ENCODE data around the gene TJP3. TPM values are rescaled to one million over a fixed set of nuclear protein-coding genes. Genes with fewer than 3 reads are reported as not detected.

TJP3 gene
- total and polyA plus RNA-seq, 2 donors from 2014 or later = 26.5 to 32.5 TPM

DNA sequence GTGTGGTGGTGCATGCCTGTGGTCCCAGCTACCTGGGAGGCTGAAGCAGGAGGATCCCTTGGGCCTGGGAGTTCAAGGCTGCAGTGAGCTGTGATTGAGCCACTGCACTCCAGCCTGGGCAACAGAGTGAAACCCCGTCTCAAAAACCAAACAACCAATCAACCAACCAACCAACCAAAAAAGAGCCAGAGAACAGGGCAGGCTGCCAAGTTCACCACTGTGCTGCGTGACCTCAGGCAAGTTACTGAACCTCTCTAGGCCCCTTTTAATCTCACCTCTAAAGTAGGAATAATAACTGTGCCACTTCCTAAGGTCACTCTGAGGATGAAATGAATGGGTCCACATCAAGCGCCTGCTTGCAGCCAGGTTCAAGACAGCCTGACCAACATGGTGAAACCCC lies 16.9 kb downstream of the TJP3 start:
- no peak overlapping the region for H3K27ac ChIP-seq (ENCODE audit: low read depth in 2 of 2, low read length in 2 of 2)
- no peak for DNase-seq
- H3K9ac ChIP-seq (ENCODE audit: low read length in 3 of 3) = no peak overlapping the region
- no peak for TF ChIP-seq CTCF (IDR thresholded peaks at IDR 0.05; ENCODE audit: borderline replicate concordance, extremely low read depth, insufficient read depth)
- no peaks in the 10 kb centered on the region for H3K27me3 ChIP-seq (ENCODE audit: control insufficient read depth, insufficient read depth, low read length)
- H3K4me3 ChIP-seq (ENCODE audit: low read length in 3 of 3) = no peak overlapping the region
- H3K4me1 ChIP-seq (ENCODE audit: control insufficient read depth in 2 of 3, insufficient read depth in 2 of 3, low read depth in 1 of 3, low read length in 3 of 3) = peaks cover 0 to 5% (median 3%) of the 10 kb centered on the region in 3 donors
- intact Hi-C loops (cut with DNase I) = no loop called here
- H3K36me3 ChIP-seq (ENCODE audit: control insufficient read depth in 2 of 3, insufficient read depth in 3 of 3, low read length in 3 of 3) = no peaks in the 10 kb centered on the region
- H3K9me3 ChIP-seq (ENCODE audit: control insufficient read depth in 2 of 3, insufficient read depth in 1 of 3, low read length in 3 of 3) = no peaks in the 10 kb centered on the region
- no peak for FAIRE-seq

DNA sequence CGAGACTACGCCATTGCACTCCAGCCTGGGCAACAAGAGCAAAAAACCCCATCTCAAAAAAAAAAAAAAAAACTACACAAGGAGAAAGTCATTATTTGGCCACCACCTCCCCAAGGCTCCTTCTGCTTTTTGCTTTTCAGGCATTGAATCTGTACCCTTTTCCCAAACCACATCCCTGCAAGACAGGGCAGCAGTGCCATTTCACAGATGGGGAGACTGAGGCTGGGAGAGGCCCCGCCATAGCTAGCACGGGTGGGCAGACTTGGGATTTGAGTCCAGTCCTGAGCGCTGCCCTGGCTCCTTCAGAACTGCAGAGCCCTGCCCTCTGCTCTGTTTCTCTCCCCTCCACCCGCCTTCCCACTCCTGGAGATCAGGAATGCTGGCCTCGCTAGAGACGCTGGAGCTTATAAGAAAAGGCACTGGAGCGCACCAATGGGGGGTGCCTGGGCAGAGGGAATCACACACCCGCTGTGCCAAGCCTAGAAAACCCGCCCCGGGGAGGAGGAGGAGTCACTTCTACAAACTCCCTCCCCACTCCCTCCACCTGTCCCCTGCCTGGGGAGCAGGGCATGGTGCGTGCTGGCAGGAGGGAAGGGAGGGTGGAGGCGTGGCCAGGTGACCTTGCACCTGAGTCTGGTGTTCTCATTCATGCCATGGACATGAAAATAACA lies 17.6 kb downstream of the TJP3 start:
- DNase-seq (peak; percentile 85 to 91 (median 88)), FAIRE-seq (no peak)
- Histone ChIP-seq H3K27ac (ENCODE audit: low read depth in 2 of 2, low read length in 2 of 2) (peak overlapping the region in 1 of 2 donors; percentile 16), H3K9ac (ENCODE audit: low read length in 3 of 3) (no peak overlapping the region), H3K27me3 (ENCODE audit: control insufficient read depth, insufficient read depth, low read length) (no peaks in the 10 kb centered on the region), H3K4me3 (ENCODE audit: low read length in 3 of 3) (no peak overlapping the region), H3K9me3 (ENCODE audit: control insufficient read depth in 2 of 3, insufficient read depth in 1 of 3, low read length in 3 of 3) (no peaks in the 10 kb centered on the region), H3K36me3 (ENCODE audit: control insufficient read depth in 2 of 3, insufficient read depth in 3 of 3, low read length in 3 of 3) (no peaks in the 10 kb centered on the region), H3K4me1 (ENCODE audit: control insufficient read depth in 2 of 3, insufficient read depth in 2 of 3, low read depth in 1 of 3, low read length in 3 of 3) (peaks cover 0 to 3% (median under 1%) of the 10 kb centered on the region in 3 donors)
- intact Hi-C loops (cut with DNase I) = no loop called here
- TF ChIP-seq CTCF (IDR thresholded peaks at IDR 0.05; ENCODE audit: borderline replicate concordance, extremely low read depth, insufficient read depth) = no peak

DNA sequence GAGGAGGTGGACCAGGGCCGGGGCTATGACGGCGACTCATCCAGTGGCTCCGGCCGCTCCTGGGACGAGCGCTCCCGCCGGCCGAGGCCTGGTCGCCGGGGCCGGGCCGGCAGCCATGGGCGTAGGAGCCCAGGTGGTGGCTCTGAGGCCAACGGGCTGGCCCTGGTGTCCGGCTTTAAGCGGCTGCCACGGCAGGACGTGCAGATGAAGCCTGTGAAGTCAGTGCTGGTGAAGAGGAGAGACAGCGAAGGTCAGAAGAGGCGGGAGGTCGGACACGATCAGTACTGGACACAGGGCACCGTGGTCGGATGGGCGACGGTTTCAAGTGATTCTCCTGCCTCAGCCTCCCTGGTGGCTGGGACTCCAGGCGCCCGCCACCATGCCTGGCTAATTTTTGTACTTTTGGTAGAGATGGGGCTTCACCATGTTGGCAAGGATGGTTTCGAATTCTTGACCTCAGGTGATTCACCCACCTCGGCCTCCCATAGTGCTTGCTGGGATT lies 22.3 kb downstream of the TJP3 start:
- intact Hi-C loops (cut with DNase I) = no loop called here
- Histone ChIP-seq H3K27me3 (ENCODE audit: control insufficient read depth, insufficient read depth, low read length) (no peaks in the 10 kb centered on the region), H3K27ac (ENCODE audit: low read depth in 2 of 2, low read length in 2 of 2) (no peak overlapping the region), H3K36me3 (ENCODE audit: control insufficient read depth in 2 of 3, insufficient read depth in 3 of 3, low read length in 3 of 3) (no peaks in the 10 kb centered on the region), H3K9me3 (ENCODE audit: control insufficient read depth in 2 of 3, insufficient read depth in 1 of 3, low read length in 3 of 3) (no peaks in the 10 kb centered on the region), H3K4me3 (ENCODE audit: low read length in 3 of 3) (no peak overlapping the region), H3K9ac (ENCODE audit: low read length in 3 of 3) (no peak overlapping the region), H3K4me1 (ENCODE audit: control insufficient read depth in 2 of 3, insufficient read depth in 2 of 3, low read depth in 1 of 3, low read length in 3 of 3) (no peaks in the 10 kb centered on the region)
- DNase-seq (no peak), FAIRE-seq (no peak)
- TF ChIP-seq CTCF (IDR thresholded peaks at IDR 0.05; ENCODE audit: borderline replicate concordance, extremely low read depth, insufficient read depth) = no peak
